ENCODE measurements around the gene TOR2A.

TOR2A gene

GRCh38 chr9:127683723-127684122 lies 51.4 kb downstream of the TOR2A start:
- DNase-seq: no peak
- in situ Hi-C loops (cut with MboI; ENCODE audit: low pct_unique_long_range_greater_than_20kb, low sequenced_read_pairs): no loop called here

- no peak for DNase-seq
- in situ Hi-C loops (cut with MboI; ENCODE audit: low pct_unique_long_range_greater_than_20kb, low sequenced_read_pairs): no loop called here
These were observed 52.5 kb downstream of the TOR2A start for GRCh38 chr9:127682351-127683136.

Data from KBM-7 (cell line).